Endothelial cell of umbilical vein (primary cell): ENCODE data around the gene SLC18A3. TPM values are rescaled to one million over a fixed set of nuclear protein-coding genes. Genes with fewer than 3 reads are reported as not detected.

Experiments used
- BruUV-seq: library from RNA; stranded (reverse); fragments of 400-500 nt; replicated peaks from 2 replicates; lab custom pipeline; 2021; lab: Mats Ljungman, UMichigan
- CTCF ChIA-PET: fragments of 300-600, 350-600 bp; sonication (Branson Sonifier 250); formaldehyde crosslinking; loops from one replicate; lab custom pipeline; 2021; ENCODE audit warnings: antibody characterized with exemption, inconsistent platforms; lab: Charles Lee
- POLR2A ChIA-PET: fragments of 300-600, 350-600 bp; sonication (Branson Sonifier 250); formaldehyde crosslinking; loops from one replicate; lab custom pipeline; 2021; ENCODE audit warnings: antibody characterized with exemption, inconsistent platforms; lab: Charles Lee
- DNase-seq: peaks from one replicate; pipeline ENCODE4 v3.0.0-alpha.2; 2011; ENCODE audit warnings: low read depth, low spot score
- FAIRE-seq: peaks from 2 replicates; lab custom pipeline; 2011; peaks lifted over from hg19 to GRCh38; lab: Jason Lieb, UNC
- H2AFZ ChIP-seq: 2 replicates; pipeline ENCODE4 v1.6.0; 2012; ENCODE audit warnings: low read depth, low read length, control low read depth, inconsistent platforms
- H3K27ac ChIP-seq: 2 replicates; pipeline ENCODE4 v1.5.1; 2011; ENCODE audit warnings: low read depth, mild to moderate bottlenecking, control low read depth, low read length, moderate library complexity; ENCODE audit not compliant: insufficient read depth
- H3K27me3 ChIP-seq, 2 experiments: 2 replicates each; pipeline versions ENCODE4 v1.6.0 to v1.6.1; 2011; ENCODE audit warnings: low read length in 2 of 2, mixed read lengths in 1 of 2; ENCODE audit not compliant: control insufficient read depth in 2 of 2, insufficient read depth in 2 of 2
- H3K36me3 ChIP-seq, 2 experiments: 2 replicates in 1 of 2; 3 replicates in 1 of 2; pipeline ENCODE4 v1.5.1; 2011; ENCODE audit warnings: low read length in 2 of 2, mild to moderate bottlenecking in 1 of 2, moderate library complexity in 1 of 2; ENCODE audit not compliant: control insufficient read depth in 2 of 2, insufficient read depth in 2 of 2; ENCODE audit errors: extremely low read depth in 1 of 2
- H3K4me1 ChIP-seq: 3 replicates; pipeline ENCODE4 v1.5.1; 2011; ENCODE audit warnings: mild to moderate bottlenecking, low read length; ENCODE audit not compliant: control insufficient read depth, insufficient read depth; ENCODE audit errors: extremely low read depth
- H3K4me2 ChIP-seq: 2 replicates; pipeline ENCODE4 v1.6.1; 2011; ENCODE audit warnings: low read length, control low read depth, mixed read lengths; ENCODE audit not compliant: insufficient read depth
- H3K4me3 ChIP-seq, 3 experiments: fragments of 200-600 bp in 1 of 3; sonication (generic), shearing (Covaris generic) in 1 of 3; replicated peaks in 1 of 3; 2 replicates each; pipeline ENCODE4 v1.5.1; 2011 to 2016; ENCODE audit warnings: control low read depth in 3 of 3, low read length in 3 of 3, mild to moderate bottlenecking in 2 of 3, inconsistent platforms in 1 of 3, low read depth in 1 of 3, moderate library complexity in 1 of 3; ENCODE audit not compliant: insufficient read depth in 1 of 3
- H3K79me2 ChIP-seq: 2 replicates; pipeline ENCODE4 v1.6.0; 2012; ENCODE audit warnings: low read length, inconsistent platforms; ENCODE audit not compliant: control insufficient read depth, insufficient read depth
- H3K9ac ChIP-seq: replicated peaks from 2 replicates; pipeline ENCODE3; 2011; ENCODE audit warnings: low read length, control low read depth; ENCODE audit not compliant: insufficient read depth; ENCODE audit errors: extremely low read depth
- H3K9me1 ChIP-seq: replicated peaks from 3 replicates; pipeline ENCODE4 v1.6.0; 2011; ENCODE audit warnings: mild to moderate bottlenecking, low read length; ENCODE audit not compliant: control insufficient read depth, insufficient read depth; ENCODE audit errors: extremely low read depth
- H3K9me3 ChIP-seq: replicated peaks from 2 replicates; pipeline ENCODE4 v1.5.1; 2012; ENCODE audit warnings: low read length, inconsistent platforms; ENCODE audit not compliant: control insufficient read depth, insufficient read depth
- H4K20me1 ChIP-seq: replicated peaks from 2 replicates; pipeline ENCODE3; 2011; ENCODE audit warnings: mild to moderate bottlenecking, low read length; ENCODE audit not compliant: control insufficient read depth, insufficient read depth; ENCODE audit errors: extremely low read depth
- EZH2 ChIP-seq: IDR thresholded peaks from 2 replicates; pipeline ENCODE4 v1.6.1; 2012; ENCODE audit warnings: borderline replicate concordance, low read depth, mild to moderate bottlenecking, moderate library complexity, low read length, inconsistent platforms; ENCODE audit not compliant: severe bottlenecking
- FOS ChIP-seq: IDR thresholded peaks from 2 replicates; pipeline ENCODE4 v1.6.1; 2011; ENCODE audit warnings: mild to moderate bottlenecking, low read length, moderate library complexity, borderline replicate concordance; ENCODE audit not compliant: insufficient read depth
- GATA2 ChIP-seq: IDR thresholded peaks from 2 replicates; pipeline ENCODE4 v1.7.0; 2011; ENCODE audit warnings: low read depth, mild to moderate bottlenecking, moderate library complexity, mixed read lengths, low read length; ENCODE audit not compliant: insufficient read length, insufficient read depth
- JUN ChIP-seq: IDR thresholded peaks from 2 replicates; pipeline ENCODE4 v1.6.1; 2011; ENCODE audit warnings: borderline replicate concordance, low read depth; ENCODE audit not compliant: insufficient read length, insufficient read depth
- POLR2A ChIP-seq: IDR thresholded peaks from 2 replicates; pipeline ENCODE4 v1.6.1; 2012; ENCODE audit warnings: low read depth, mild to moderate bottlenecking, control low read depth, low read length
- dilution Hi-C: fragments of 300-500 bp; cut with MboI; formaldehyde crosslinking; loops from one replicate; pipeline ENCODE4 v1.15.0; 2019; ENCODE audit warnings: low sequenced_read_pairs; ENCODE audit not compliant: extremely low pct_ligation_motif_present
- intact Hi-C: fragments of 100-400 bp; cut with micrococcal nuclease; formaldehyde crosslinking; loops from one replicate; pipeline ENCODE4 v1.10.0; 2022
- polyA plus RNA-seq, 4 experiments: library from polyadenylated mRNA; depleted of rRNA in 3 of 4; stranded (reverse) in 3 of 4; unstranded in 1 of 4; fragments of >200 nt; gene quantifications; 2 replicates each; pipeline versions ENCODE4 v1.2.1 to v1.2.3, GENCODE V29; 2011 to 2012; ENCODE audit warnings: missing spikeins in 1 of 4
- total RNA-seq: library from RNA; stranded (reverse); gene quantifications from 2 replicates; pipeline ENCODE4 v1.2.3, GENCODE V29; 2021
- TF ChIP-seq, protein P1 (sequence below), 2 donors: IDR thresholded peaks; 1 replicate in 1 of 2; 2 replicates in 1 of 2; pipeline ENCODE4 v1.5.1; 2011; ENCODE audit warnings: low read length in 2 of 2, mild to moderate bottlenecking in 2 of 2, moderate library complexity in 2 of 2, control low read depth in 1 of 2, inconsistent platforms in 1 of 2, low read depth in 1 of 2; ENCODE audit not compliant: insufficient read depth in 1 of 2; ENCODE audit errors: extremely low read depth in 1 of 2

Gene SLC18A3
- total and polyA plus RNA-seq, 2 donors (not counting 3 experiments of a cell fraction or from before 2014, with no cell fraction given) = not detected

DNA sequence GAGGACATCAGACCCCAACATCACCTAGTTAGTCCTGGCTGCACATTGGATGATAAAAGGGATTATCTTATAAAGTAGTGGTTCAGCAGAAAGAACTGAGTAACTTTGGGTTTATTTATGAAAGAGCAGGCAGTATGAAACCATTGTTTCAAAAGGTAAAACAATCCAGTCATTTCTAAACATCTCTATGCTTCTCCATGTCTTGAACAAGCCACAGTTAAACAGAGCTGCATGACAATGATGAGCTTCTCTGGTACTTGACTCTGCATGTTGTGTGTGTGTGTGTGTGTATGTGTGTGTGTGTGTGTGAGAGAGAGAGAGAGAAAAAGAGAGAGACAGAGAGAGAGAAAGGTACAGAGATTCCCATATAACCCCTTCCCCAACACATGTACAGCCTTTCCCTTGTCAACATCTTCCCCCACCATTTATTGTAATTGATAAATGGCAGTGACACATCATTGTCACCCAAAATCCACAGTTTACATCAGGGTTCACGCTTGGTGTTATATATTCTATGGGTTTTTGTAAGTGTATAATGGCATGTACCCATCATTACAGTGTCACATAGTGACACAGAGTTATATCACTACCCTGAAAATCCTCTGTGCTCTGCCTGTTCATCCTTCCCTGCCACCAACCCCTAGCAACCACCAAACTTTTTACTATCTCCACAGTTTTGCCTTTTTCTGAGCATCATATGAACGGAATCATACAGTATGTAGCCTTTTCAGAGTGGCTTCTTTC is 32.8 kb upstream of the SLC18A3 start:
- H3K79me2 ChIP-seq = no peaks in the 10 kb centered on the region
- TF ChIP-seq, protein P1, sequence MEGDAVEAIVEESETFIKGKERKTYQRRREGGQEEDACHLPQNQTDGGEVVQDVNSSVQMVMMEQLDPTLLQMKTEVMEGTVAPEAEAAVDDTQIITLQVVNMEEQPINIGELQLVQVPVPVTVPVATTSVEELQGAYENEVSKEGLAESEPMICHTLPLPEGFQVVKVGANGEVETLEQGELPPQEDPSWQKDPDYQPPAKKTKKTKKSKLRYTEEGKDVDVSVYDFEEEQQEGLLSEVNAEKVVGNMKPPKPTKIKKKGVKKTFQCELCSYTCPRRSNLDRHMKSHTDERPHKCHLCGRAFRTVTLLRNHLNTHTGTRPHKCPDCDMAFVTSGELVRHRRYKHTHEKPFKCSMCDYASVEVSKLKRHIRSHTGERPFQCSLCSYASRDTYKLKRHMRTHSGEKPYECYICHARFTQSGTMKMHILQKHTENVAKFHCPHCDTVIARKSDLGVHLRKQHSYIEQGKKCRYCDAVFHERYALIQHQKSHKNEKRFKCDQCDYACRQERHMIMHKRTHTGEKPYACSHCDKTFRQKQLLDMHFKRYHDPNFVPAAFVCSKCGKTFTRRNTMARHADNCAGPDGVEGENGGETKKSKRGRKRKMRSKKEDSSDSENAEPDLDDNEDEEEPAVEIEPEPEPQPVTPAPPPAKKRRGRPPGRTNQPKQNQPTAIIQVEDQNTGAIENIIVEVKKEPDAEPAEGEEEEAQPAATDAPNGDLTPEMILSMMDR (IDR thresholded peaks at IDR 0.05; ENCODE audit: extremely low read depth in 1 of 2, insufficient read depth in 1 of 2, low read depth in 1 of 2, low read length in 2 of 2) = no peak
- no peak for TF ChIP-seq POLR2A
- TF ChIP-seq EZH2 = no peak
- no peak for TF ChIP-seq GATA2
- TF ChIP-seq JUN = no peak
- TF ChIP-seq FOS = no peak
- ChIA-PET CTCF (interaction anchor here (2.6 kb wide), 1 partner anchor 16 kb away, joined by 11 read pairs; no protein-coding TSS in a partner anchor), POLR2A (no interaction called here)
- H3K4me3 ChIP-seq = no peak overlapping the region
- no peaks in the 10 kb centered on the region for H3K9me1 ChIP-seq
- no peaks in the 10 kb centered on the region for H3K27me3 ChIP-seq
- H3K9ac ChIP-seq = no peak overlapping the region
- no peak overlapping the region for H2AFZ ChIP-seq
- H3K36me3 ChIP-seq = no peaks in the 10 kb centered on the region
- no peak overlapping the region for H3K27ac ChIP-seq
- no peaks in the 10 kb centered on the region for H3K4me1 ChIP-seq
- no peaks in the 10 kb centered on the region for H3K9me3 ChIP-seq
- intact Hi-C loops (no loop called here), dilution Hi-C loops (no loop called here)
- no peaks in the 10 kb centered on the region for H4K20me1 ChIP-seq
- DNase-seq (no peak), FAIRE-seq (no peak)
- H3K4me2 ChIP-seq = no peak overlapping the region
- BruUV-seq = no TSS peak
